Endothelial cell of hepatic sinusoid (primary cell): Measurements from ENCODE around the gene GRAMD1B.

Experiments used
- in situ Hi-C: cut with HindIII; loops from 2 replicates; pipeline ENCODE4 v1.10.0; 2017; ENCODE audit warnings: low sequenced_read_pairs

Gene GRAMD1B

DNA sequence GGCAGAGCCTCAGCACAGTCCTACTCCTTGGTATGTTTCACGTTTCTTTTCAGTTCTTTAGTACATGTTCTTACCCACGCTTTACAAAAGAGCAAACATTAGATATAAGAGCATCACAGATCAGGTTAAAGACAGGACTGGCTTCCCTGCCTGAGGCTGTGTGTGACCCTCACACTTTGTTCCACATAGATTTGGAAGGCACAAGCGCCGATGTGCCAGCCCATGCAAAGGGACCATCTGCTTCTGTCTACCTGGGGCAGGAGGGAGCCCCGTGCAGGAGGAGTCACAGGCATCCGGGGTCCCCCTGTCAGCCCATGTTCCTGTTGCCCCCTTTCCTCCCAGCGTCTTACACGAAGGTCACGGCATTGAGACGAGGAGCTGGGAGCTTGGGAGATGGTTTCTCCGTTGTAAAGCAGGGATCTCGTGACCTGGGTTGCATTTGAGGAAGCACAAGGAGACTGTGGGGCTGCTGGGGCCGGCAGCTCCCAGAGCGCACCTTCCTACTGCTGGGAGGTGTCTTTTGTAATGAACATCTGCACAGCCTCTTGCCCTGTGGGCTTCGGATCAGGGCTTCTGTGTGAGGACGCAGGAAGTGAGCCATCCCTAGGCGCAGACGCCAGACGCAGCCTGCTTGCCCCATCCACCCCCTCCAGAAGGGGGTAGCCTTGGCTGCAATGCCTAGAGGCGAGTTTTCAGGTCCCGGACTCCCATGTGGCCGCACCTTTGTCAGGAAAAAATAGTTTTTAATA is 151.8 kb downstream of the GRAMD1B start:
- in situ Hi-C loops: no loop called here

DNA sequence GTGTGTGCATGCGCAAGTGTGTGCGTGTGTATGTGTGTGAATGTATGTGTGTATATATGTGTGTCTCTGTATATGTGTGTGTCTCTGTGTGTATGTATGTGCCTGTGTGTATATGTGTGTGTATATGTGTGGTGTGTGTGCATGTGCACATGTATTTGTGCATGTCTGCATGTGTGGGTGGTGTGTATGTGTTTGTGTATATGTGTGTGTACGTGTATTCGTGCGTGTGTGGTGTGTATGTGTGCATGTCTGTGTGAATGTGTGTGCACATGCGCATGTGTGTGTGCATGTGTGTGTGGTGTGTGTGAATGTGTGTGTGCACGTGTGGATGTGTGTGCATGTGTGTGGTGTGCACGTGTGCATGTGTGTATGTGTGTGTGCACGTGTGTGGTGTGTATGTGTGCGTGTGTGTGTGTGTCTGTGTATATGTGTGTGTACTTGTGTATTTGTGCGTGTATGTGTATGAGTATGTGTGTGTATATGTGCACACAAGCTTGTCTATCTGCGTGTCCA is 153.0 kb downstream of the GRAMD1B start:
- in situ Hi-C loops: no loop called here

DNA sequence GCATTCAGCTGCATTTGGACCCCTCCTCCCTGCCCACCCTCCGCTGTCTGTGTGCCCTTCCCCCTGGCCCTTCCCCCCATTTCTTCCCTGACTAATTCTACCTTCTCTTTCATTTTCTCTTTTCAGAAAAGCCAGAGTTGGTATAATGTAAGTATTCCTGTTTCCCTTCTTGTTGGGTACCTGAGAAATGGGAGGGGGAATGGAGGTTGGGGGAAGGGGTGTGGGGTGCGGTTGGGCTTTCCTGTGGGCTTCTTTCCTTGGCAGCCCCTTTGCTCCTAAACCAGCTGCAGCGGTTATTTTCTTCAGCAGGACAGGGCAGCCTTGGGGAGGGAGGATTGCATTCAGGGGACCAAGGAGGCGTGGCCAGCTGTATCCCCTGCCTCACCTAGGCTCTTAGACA is 154.1 kb downstream of the GRAMD1B start:
- in situ Hi-C loops: no loop called here

DNA sequence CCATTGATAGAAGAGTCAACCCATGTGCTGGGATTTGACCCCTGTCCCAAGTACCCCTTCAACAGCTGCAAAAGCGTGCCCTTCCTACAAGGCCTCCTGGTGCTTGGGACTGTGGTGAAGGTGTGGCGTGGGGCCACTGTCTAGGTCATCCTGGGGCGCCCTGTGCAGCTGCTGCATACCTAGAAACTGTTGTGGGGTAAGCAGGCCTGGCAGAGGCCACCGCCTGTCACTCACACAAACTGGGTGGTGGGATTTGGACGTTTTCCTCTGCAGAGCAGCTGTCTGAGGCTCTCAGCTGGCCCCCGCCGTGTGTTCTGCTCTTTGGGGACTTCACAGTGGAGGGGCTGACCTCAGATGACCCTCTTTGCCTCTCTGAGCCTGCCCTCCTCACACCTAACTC is 154.7 kb downstream of the GRAMD1B start:
- in situ Hi-C loops: no loop called here

DNA sequence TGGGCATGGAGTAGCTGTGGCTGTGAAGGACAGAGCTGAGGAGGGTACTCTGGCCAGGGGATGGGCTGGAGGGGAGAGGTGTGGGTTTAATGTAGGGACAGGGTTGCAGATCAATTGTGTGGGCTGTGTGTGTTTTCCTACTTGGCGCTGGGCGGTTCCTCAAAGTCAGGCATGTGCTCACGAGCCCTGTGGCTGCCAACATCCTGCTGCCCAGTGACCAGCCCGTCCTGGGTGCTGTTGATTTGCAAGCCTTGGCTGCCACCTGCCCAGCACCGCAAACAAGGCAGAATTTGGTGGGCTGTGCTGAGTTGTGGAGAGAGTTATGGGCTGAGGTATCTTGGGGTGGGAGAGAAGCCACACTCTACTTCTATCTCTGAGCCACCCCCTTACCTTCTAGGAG is 155.1 kb downstream of the GRAMD1B start:
- in situ Hi-C loops: no loop called here

DNA sequence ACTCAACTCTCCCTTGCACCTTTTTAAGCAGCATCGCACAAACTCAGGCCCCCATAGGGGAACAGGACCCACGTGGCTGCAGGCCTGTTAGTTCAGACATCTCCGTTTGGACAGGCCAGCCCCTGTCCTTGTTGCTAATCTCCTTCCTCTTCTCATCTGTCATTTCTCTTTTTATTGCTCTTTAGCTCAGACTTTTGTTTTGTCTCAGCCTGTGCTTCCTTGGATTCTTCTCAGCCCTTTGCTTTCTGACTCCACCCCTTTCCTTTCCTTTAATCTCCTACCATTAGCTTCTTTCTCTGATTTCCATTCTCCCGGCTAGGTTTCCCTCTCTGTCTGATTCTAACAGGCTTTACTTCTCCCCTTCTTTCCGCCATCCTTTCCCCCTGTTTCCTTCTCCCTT is 155.6 kb downstream of the GRAMD1B start:
- in situ Hi-C loops: no loop called here

DNA sequence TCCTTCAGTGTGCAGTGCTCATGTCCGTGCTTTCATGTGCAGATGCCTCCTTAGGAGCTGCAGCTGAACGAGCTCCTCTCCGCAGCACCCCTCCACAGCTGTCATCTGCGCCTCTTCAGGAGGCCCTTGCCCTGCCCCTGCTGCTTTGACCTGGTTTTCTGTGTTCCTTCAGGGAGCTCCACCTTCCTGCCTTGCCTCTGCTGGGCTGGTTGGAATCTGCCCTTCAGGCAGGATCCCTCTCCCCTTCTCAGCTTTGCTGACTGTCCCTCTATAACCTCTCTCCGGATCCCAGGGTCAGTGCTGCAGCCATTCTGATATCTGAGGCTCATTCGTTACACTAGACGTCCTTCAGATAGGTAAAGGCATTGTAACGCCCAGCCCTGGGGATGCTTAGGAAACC is 156.5 kb downstream of the GRAMD1B start:
- in situ Hi-C loops: no loop called here

DNA sequence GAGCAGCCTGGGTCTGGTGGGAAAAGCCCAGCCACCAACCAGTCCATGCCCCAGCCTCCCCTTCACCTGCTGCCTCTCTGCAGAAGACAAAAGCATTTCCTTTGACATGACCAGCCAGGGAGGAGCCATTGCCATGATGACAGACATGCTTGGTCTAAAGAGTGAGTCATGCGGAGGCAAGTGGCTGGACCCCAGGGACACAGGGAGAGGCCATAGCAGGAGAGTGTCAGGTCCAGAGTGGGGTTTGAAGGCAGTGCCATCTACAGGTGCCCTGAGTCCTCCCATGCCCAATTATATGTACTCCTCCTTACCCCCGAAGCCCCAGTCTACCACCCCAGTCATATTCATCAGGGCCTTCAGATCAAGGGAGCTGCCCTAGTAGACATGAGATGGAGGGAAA is 157.0 kb downstream of the GRAMD1B start:
- in situ Hi-C loops: no loop called here

DNA sequence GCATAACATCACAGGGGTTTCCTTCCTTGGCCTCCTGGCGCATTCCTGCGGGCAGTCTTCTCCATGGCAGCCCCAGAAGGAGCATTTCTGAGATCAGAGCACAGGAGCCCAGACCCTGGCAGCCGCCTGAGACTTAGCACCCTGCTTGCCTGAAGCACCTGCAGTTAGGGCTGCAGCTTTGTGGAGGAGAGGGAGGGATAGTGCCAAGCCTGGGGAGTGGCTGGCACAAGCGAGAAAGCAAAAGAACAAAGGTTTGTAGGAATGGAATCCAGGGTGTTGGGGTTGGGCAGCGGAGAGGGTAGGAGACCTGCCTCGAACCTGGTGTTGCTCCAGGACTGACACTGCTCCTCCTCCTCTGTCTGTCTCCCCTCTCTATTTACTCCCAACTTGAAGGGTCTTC is 157.5 kb downstream of the GRAMD1B start:
- in situ Hi-C loops: no loop called here

DNA sequence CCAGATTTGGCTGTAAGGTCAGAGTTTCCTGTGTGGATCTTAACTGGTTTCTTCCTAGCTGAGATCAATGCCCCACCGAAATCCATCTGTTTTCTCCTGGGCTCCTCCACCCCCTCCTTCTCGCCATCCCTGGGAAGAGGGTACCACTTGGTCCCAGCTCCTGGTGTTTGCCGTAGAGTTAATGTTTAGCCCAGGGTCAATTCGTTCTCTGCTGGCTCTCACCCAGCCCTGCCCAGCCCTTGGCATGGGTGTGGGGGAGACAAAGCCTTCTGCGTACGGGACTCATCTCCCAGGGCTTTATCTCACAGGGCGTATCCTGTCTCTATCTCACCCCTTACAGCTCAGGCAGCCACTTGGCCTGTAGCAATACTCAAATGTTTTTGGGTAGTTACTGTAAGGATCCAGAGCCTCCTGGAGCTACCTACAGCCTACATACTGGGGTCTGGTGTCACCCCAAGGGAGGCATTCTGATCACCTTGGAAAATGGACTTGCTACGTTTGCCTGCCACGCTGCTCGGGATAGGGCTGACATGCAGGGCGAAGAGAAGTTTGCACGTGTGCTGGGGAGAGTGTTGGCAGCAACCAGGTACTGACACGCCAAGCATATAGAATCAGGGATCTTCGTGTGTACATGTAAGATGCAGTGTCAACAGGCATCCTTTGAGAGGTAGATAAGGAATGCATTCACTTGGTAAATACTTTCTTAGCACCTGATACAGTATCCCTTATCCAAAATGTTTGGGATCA is 158.2 kb downstream of the GRAMD1B start:
- in situ Hi-C loops: no loop called here

DNA sequence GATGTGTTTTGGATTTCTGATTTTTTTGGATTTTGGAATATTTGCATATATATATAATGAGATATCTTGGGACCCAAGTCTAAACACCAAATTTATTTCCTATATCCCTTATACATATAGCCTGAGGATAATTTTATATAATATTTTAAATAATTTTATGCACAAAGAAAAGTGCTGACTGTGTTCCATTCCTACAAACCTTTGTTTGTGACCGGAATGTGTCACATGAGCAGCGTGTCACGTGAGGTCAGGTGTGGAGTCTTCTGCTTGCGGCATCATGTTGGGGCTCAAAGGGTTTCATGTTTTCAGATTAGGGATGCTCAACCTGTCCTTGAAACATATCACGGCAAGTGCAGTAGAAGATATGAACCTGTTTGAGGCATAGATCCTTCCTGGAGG is 158.8 kb downstream of the GRAMD1B start:
- in situ Hi-C loops: no loop called here

DNA sequence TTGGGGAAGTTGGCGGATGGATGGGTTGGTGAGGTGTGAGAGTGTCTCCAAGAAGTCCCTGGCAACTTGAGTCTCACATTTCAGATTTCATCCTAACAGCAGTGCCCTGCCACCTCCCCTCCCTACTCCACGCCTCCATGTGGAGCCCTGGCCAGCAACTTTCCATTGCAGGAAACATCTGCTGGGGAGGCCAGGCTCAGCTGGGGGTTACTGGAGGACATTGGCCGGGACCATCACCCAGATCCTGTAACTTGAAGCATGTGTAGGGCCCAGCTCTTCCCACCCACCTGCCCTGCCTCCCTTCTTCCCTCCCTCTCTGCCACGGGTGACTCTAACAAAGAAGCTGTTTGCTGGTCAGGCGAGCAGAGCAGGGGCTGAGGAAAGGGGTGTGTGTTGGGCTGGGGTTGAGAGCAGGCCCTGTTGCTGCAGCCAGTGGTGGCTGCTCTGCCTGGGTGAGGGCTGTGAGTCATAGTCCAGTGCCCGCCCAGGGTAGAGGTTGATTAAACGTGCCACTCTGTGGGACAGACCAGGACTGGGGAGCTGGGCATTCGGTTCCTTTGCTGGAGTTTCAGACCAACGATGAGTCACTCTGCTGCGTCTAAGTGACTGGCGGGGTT is 160.3 kb downstream of the GRAMD1B start:
- in situ Hi-C loops: no loop called here

DNA sequence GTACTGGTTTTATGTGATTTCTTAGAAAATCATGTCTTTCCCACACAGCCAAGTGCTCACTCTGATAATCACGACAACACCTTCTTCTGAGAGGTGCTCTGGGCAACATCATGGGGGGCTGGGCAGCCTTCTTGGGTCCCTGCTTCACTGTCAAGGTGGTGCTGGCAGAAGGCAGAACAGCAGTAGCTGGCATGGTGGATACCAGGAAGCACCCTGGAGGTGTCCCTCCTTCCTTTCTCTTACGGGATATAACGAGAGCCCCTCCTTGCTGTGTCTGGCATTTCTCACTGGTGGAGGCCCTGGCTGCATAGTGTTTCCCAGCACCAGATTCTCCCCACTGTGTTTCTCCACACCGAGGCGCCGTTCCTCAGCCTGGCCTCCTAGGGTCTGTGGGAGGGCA is 163.5 kb downstream of the GRAMD1B start:
- in situ Hi-C loops: no loop called here

DNA sequence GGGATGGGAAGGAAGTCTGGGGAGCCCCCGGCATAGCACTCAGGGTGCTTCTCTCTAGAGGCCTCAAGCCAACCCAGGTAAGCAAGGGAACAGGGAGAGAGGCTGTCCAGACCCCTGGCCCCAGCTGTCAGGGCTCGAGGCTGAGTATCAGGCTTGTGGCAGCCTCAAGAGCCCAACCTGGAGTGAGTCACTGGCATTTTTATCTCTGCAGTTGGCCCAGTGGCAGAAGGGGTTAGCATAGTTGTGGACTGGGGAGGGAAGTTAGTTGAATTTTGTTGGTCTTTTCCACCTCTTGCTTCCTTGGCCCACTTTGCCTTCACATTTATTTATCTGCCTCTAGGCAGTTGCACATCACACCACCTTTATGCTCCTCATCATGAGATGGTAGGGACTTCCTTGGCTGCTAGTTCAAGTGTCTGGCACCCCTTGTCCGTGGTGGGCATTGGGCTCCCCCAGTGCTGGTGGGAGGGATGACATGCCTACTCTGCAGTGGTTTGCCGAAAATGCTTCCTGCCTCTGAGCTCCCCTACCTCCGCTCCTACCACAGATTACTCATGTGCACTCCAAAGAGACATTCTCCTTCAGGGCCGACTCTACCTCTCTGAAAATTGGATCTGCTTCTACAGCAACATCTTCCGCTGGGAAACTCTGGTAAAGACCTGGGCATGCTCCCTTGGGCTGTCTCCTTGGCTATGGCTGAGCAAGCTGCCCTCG is 164.3 kb downstream of the GRAMD1B start:
- in situ Hi-C loops: no loop called here

DNA sequence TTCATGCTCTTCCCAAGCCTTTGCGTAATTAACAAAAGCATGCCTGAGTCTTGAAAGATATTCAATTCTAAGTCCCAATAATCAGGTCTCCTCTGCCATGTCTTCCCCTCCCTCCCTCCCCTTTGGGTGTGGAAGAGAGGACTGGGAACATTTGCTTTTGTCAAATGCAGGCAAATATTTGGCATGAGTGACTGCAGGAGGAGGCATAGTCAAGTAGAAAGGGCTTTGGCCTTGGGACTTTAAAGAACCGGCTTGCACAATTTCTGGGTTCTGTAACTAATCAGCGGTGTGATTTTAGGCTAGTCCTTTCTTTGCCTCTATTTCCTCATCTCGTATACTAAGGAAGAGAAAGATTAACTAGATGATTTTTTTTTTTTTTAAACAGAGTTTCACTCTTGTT is 164.9 kb downstream of the GRAMD1B start:
- in situ Hi-C loops: no loop called here

DNA sequence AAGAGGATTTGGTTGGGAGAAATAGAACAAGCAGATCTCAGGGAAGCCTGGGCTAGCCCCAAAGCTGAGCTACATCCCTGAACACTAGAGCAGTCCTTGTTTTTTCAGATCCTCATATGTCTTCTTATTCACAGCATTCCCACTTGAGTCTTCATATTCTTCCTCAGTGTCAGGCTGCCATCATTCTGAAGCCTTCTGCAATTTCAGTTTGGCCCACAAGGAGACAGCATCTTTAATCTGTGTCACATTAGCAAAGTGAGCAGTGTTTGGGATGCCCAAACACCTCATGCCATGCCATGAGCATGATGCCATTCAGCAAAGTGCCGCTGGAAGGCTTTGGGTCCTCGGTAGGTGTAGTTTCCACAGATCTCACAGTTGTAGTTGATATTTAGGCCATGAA is 167.8 kb downstream of the GRAMD1B start:
- in situ Hi-C loops: no loop called here

DNA sequence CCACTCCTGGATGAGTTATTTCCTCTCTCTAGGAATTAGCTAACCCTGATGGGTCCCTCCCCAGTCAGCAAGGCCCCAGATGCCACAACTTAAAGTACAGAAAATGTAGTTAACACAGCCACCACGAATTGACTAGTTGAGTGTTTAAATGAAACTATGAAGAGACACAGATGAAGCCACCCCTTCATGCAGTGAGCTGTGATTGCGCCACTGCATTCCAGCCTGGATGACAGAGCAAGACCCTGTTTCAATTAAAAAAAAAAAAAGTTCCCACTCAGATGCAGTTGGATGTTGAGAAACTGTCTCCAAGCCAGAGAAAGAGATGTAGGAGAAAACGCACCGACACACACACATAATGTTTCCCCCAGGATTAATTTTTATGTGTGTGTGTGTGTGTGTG is 171.1 kb downstream of the GRAMD1B start:
- in situ Hi-C loops: no loop called here

DNA sequence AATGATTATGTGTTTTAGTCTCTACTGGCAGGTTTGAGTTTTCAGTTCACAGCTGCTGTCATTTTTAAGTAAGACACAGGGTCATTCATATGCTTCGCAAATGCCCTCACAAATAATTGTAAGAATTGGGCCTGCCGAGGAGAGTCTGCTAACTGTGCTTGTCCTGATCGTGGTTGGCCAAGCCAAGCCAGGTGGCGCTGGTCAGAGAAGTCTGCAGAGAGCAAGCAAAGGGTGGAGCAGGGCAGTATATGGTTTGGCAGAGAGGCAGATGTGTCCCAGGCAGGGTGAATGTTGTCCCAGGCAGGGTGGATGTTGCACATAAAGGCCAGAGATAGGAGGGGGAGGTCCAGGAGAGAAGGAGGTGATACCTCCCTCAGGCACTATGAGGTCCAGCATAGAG is 171.7 kb downstream of the GRAMD1B start:
- in situ Hi-C loops: no loop called here

DNA sequence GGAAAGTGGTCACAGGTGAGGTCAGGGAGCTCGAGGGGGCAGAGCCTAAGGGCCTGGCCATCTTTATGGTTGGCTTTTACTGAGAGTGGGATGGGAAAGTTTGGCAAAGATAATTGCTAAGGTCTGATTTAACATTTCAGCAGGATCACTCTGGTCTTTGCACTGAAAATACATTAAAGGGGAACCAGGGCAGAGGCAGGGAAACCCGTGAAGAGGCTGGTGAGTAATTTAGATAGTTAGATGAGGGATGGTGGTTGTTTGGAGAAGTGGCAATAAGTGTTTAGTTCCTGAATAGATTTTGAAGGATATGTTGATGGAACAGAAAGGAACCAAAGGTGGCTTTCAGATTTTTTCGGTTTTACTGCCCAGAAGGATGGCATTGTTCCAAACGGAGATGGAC is 173.6 kb downstream of the GRAMD1B start:
- in situ Hi-C loops: no loop called here

DNA sequence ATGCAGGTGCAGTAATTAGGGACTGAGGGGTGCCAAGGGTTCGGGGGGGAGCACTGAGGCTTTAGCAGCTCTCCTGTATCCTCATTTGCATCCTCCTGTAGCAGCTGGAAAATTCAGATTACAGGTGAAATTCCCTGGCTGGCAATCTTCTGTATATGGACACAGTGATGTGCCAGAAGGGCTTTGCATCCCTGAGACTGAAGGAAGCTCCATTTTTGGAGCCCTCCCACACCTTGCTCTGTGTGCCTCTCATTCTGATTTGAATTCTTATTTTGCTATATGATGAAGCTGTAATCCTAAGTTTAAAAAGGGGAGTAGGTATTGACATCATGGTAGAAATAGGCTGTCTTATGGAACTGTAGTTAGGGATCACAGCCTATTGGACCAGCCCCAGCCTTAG is 177.7 kb downstream of the GRAMD1B start:
- in situ Hi-C loops: no loop called here

DNA sequence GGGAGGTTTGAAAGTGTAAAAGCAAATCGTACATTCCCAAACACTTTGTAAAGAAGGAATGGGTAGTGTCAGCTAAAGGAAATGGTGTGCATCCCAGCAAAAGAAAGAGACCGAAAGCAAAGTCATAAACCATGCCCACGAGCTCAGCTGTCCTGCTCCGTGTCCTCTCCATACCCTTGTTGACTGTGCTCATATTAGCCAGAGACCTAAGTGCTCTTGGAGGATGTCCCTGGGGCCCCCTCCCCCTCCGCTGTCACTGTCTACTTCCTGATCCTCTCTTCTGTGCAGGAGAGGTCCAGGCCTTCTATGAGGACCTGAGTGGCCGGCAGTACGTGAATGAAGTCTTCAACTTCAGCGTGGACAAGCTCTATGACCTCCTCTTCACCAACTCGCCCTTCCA is 178.3 kb downstream of the GRAMD1B start:
- in situ Hi-C loops: no loop called here
